ENCODE measurements around the gene PAX3.

PAX3 gene

DNA sequence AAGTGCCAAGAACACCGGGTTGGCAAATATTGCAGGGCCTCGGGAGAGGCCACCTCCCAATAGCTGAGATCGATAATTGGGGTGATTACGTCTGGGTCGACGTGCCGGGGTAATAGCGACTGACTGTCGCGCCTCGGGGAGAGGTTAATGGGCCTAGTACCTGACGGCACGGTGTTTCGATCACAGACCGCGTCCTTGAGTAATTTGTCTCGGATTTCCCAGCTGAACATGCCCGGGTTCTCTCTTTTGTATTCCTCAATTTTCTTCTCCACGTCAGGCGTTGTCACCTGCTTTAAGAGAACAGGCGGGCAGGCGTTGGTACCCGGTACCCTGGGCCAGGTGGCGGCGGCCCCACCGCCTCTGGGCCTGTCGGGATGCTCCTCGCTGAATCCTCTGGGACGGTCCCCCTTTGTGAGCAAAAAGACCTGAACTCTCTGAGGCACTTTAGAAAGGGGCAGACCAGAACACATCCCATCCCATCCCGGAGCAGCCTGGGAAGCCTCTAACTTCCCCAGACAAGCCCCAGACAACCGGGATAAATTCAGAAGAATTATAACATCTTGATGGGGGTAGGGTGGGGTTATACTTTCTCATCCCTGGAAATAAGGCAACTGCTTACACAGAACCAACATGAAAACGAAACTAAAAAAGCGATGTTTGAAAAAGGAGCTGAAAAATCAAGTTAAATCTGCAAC lies 3.3 kb downstream of the PAX3 start:
- no peak for DNase-seq

DNA sequence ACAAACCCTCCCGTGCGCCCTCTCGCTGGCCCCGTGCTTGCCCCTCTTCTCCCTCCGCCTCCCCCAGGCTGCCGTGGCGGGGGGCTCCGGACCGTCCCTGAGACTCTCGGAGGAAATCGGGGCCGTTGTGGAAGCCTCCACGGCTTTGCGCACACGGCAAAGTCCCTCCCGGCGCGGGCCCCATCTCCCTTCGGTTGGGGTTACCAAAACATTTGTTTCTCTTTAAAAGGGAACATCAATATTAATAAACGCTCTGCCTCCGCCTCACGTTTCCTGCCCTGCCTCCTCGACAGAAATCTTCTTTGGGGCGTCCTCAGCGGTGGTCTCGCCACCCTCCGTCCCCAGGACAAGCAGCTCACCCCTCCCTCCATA lies 3.8 kb downstream of the PAX3 start:
- DNase-seq, result no peak

DNA sequence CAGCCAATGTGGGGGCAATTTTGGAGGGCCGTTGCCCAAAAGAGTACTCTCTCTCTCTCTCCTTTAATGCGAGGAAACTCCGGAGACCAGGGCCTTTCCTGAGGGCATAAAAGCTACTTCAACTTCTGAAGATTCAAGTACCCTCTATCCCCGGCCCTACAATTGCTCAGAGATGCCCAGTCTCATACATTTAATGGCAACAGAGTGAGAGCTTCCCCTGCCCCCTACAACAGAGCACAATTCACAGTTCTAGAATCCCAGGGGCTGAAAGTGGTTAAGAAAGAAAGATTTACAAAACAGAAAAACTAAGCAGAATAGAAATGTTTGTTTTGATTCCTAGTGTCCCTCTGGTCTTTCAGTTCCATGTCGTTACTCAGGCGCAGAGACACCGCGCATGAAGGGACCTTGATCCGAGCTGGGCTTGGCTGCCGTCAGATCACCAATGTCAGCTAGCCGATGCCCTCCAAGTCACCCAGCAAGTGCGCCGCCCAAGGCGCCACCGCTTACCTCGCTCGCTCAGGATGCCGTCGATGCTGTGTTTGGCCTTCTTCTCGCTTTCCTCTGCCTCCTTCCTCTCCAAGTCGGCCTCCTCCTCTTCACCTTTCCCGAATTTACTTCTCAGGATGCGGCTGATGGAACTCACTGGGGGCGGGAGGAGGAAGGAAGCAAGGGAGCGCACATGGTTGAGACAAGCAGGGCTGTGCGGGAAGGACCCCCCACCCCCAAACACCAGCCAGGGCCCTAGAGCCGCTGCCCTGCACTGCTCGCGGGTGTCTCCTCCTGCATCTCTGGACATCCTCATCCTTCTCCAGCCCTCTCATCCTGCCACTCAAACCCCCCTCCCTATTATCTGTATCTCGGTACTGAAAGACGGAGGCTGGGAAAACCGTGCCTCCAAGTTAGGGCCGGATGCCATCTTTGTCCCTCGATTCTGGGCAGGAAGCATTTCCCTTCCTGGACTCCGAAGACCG lies 4.9 kb downstream of the PAX3 start:
- DNase-seq, result no peak

DNA sequence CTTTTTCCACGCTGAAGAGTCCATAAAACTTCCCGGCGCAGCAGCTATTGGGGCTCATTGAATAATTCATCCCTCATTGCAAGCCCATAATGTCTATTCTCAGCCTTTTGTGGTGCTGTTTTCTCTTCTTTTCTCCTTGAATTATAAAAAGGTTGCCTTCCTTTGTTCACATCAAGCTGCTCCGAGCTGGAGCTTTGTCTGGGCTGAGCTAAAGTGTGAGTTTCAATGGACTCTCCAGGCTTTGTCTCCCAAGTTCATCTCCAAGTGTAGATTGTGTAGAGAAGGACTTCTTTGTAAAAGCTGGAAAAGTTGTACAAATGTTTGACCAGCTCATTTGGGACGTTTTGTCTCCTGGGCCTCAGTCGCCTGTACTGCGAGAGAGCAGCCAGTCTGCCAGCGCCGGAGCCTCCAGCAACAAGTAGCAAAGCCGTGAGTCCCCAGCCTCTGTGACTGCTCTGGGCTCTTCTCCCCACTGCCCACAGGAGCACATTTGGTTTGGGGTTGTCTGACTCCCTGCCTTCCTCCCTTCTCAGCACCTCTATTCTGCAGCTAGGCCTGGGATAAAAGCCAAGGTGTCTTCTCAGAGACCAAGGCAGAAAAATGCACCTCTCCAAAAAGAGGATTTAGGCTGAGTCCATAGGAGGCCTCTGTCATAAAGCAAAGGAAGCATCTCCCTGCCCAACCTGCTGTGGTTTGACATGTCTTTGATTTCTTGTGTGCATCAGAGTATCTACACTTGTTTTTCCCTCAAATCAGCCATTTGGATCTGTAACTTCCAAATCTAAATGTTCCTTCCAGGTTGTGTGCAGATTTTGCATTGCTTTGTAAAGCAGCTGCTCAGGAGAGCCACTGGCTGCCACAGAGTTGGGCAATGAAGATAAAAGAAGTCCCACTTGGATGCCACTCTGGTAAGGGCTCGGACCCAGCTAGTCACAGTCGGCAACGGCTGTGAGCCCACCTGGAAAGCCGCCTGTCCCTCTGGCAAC lies 6.4 kb downstream of the PAX3 start:
- DNase-seq, result no peak

DNA sequence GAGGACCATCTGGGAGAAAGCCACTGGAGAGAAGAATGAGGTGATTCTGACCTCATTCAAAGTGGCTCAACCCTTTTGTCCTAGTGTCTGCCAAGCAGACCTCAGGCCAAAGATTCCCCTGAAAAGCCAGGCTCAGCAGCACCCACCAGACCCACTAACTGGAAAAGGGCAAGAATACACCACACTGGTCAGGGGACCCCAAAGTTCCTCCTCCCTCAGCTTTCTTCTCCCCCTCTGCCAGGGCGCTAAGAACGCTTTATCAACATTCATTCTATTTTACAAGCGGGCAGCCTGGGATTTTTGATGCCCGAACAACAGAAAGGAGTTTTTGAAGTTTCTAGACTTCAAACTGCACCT lies 7.3 kb downstream of the PAX3 start:
- no peak for DNase-seq

DNA sequence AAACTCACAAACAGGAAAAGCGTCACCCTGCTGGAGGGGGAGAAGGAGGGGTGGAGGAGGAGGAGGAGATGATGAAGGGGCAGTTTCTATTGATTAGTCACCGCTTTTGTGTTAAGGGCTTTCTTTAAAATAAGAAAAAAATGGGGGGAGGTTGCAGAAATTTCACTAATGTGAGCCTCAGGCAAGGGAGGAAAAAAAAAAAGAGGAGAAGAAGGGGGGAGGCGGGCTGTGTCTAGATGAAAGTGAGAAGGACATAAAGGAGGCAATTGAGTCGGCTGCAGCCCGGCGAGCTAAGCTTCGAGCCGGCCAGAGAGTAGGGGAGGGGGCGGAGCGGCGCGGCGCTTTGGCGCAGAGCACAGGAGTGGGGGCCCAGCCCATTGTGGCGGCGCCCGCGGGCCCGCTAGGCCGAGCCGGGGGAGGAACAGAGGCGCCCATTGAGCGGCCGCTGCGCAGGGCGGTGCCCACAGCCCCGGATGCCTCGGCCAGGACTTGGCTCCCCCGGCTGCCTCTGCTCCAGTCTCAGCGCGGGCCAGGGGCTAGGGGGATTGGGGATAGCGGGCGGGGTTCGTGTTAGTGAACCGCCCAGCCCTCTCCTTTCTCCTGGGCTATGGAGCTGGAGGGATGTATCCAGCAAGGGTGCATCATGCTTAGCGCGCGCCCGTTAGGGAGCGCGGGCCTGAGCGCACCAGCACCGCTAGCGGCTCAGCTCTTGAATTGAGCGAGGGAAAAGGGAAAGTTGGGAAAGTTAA lies 7.9 kb downstream of the PAX3 start:
- DNase-seq, result no peak

DNA sequence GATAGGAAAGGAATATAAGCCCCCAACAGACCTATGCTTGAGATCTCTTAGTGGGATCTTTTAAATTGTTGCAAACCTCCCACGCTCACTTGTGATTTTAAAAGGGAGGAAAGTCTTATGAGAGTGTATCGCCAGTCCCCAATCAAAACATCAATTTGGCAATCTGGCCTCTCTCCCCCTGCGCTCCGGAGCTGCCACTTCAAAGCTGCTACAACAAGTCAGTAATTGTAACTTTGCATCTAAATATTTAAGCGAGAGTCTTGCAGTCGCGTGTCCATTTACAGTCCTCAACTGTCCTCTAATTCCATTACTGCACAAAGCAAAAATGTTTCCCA lies 8.4 kb downstream of the PAX3 start:
- no peak for DNase-seq

DNA sequence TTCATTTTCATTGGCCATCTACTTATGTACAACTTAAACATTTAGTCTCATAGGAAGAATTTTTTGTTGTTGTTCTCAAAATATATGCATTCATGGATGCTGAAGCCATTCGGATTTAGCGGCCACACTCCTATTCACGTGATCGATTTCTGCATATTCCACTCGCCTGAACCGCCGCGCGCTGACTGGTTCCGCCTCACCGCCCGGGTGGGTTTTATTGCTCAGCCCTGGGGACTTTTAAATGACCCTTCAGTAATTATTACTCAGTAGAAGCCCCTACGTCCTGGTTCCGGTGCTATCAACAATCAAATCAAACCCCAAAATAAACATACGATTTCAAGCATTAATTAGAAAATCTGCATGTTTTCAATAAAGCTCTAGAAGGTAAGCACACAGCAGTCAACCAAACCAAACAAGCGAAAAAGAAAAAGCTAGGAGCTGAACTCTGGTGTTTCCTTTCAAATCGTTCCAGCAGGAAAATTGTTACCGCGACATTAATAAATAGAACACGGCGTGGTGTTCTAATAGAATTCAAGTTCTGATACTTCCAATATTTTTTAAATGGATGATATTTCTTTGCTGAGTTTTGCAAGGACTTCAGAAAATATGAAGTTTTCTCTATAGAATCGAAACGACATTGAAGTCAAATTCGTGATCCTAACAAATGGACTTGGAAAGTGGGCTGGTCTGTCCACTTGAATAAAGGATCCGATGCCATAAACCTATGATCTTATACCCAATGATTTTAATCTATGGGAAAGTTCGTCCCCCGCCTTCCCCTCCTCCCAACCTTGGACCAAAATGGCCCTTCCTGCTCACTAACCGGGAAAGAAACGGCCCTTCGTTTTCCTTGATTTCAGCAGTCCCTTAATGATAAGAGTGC lies 9.3 kb downstream of the PAX3 start:
- DNase-seq, result no peak

DNA sequence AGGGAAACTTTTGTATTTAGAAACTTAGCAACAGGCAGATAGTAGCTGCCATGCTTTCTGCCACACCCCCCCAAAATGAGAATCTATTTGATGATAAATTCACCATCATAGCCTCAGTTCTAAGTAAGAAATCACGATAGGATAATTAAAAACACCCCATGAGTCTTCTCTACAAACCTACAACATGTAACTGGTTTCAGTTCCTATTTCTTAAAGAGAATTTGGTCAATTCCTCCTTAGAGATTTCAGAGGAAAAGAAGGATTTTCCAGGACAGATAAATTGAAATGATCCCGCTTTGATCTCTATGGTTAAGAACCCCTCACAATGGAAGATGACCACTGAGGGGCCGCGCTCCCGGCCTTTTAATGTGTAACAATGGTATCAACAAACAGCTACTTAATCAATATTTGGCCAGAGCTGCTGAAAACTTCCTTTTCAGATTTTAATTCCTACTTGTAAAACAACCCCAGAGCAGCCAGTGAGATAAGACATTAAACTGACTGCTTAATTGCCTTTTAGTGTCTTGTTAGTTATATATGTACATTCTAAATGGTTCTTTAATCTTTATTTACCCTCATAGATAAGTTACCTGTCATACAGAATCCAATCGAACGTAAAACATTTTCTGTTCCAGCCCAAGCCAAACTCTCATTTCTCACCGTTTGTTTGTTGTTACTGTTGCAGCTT lies 10.1 kb downstream of the PAX3 start:
- DNase-seq, result no peak

DNA sequence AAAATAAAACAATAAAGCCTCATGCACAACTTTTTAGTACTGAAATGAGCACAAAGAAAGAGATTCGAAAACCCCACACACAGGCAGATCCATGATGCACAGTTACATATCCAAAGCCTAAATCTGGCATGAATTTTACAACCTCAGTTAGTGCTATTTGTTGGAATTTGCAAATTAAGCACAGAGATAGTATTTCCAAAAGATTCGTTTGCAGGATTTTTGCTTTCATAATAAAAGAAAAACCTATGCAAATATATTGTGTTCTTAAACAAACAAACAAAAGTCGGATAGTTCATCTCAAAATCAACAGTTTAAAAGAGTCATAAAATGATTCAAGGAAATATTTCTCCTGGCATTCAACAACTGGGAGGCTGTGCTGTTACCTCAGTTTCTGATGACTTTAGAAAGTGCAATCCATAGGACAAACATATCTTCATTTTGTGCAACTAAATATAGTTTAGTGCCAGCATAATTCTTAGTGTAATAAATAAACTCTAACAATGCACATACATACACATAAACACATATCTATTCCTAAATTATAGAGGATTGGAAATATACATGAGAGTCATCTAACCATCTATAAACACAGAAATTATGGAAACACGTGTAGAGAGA lies 10.8 kb downstream of the PAX3 start:
- DNase-seq, result no peak

DNA sequence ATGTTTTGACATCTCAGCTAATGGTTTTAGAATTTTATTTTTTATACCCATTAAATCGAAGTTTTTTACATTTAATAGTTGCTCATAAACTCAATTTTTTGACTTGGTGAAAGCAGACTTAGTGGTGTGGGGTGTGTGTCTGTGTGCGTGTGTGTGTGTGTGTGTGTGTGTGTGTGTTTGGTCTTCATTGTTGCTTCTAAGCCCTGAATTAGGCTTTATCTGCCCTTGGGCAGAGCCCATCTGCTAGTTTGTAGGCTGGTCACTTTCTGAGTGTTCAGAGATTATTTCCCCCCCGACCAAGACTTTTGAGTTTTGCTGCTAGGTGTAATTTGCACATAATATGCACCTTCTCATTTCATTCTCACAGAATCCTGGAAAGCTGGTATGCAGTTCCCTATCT lies 14.3 kb downstream of the PAX3 start:
- no peak for DNase-seq

DNA sequence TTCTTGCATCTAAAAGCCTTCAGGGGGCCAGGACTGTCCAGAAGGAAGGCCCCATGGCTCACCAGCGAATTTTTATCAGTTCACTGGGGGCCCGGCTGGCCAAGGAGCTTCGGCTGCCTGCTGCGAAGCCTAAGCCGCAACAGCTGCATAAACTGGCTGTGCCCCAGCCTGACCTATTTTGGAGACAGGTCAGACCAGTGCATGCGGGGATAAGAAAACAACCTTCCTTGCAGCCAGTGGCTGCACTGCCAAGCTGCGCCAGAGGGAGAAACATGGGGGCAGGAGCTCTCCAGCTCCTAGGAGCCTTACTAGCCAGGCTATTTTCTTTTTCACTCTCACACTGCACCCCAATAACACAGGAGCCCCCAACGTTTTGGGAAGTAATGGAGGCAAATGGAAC lies 15.2 kb downstream of the PAX3 start:
- no peak for DNase-seq

DNA sequence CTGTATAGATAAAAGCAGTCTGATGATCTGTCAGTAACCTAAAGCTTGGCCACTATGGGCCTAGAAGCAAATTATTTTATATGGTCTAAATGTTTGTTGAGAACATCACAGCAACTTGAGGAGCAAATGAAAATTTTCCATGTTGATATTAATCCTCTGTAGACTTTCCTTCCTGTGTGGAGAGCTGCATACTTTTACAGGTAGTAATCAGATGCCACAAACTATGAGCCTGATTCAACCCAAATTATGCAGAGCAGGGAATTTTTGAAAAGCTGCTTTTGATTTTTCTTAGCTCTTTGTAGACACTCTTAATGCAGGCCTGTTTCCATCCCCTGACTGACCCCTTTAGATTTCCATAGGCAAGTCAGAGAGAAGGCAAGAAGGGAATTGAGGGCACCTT lies 17.3 kb downstream of the PAX3 start:
- no peak for DNase-seq

DNA sequence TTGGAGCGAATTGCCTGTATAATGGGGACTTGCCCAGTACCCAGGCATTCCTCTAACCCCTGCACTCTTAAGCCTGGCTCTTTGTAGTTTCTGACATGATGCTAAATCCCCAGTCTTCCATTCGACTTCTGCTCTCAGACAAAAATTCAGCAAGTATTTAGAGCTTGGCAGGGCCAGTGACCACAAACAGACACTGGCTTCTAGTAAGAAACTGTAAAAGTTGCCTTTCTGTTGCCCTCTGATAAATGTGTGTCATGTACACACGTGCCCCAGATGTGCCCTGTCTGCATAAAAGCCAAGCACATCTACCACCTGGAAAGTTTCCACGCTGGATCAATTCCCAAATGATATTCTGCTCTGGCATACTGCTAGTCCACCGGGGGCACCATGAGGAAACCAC lies 18.0 kb downstream of the PAX3 start:
- no peak for DNase-seq

DNA sequence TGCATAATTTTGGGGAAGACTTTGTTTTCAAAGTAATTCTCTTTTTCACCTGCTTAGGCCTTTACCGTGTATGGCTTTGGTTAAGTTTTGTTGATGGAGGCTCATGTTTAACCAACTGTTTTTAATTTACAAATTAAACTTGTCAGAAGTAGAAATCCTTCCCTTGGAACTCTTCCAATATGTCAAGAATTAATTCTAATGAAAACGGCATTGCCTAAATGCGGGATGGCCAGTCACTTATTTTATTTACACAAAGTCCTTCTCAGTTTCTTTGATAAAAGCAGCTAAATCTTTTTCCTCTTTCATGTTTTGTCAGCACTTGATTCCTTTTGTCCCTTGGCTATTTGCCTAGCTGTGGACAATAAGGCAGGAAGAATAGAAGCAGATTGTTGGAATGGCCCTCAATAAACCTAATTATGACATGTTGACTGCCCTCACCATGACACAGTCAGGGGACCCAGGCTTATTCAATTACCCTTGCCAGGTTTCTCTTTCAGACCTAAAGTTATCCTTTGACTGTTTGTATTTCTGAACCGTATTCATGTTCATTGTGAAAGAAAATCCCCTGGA lies 26.3 kb downstream of the PAX3 start:
- no peak for DNase-seq

DNA sequence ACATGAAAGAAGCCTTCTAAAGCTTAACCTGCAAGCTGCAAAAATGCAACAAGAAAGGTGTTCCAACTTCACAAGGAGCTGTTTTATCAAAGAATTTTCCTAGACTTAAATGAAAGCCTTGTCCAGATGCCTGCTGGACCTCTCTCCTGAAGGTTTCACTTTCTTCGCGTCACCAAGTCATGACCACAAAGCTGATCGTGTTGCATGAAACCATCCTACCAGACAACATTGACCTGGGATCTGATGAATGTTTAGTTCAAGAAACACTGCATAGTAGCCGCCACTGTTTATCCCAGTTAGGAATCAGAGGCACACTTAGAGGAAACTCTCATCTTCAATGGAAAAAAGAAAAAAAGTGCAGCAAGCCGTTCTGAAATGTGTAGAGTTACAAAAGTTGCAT lies 26.9 kb downstream of the PAX3 start:
- no peak for DNase-seq

DNA sequence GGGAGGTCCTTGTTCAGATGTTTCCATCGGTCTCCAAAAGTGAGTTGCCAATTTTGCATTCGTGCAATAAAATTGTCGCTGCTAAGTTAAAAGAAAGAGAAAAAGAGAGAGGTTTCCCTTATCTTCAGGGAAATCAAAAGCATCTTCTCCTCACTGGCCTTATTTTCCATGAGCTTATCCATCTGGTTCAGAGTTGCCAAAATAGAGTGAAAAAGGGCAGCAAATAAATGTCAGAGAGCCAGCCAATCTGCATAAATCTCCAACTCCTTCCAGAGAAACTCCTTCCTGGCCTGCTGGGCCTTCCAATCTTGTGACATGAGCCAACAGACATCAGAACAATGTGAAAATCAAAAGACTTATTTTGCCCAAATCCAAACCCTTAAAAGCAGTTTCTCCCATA lies 28.4 kb downstream of the PAX3 start:
- DNase-seq, result no peak

DNA sequence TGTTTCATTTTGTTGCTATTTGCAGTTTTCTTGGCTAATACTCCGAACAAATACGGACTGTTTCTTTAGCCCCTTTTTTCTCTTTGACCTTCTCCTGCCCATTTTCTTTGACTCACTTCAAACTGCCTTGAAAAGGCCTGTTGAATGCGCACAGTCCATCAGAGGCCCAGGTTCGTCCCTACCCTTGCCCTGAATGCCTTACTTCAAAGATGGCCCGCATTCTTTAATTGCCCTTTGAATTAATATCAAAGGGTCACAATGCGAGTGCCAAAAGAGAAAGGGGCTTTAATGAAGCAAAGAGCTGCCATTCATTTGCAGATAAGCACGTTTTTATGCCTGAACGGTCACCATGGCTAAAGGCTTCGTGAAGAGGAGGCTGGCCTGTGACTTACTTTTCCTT lies 29.7 kb downstream of the PAX3 start:
- DNase-seq, result no peak

DNA sequence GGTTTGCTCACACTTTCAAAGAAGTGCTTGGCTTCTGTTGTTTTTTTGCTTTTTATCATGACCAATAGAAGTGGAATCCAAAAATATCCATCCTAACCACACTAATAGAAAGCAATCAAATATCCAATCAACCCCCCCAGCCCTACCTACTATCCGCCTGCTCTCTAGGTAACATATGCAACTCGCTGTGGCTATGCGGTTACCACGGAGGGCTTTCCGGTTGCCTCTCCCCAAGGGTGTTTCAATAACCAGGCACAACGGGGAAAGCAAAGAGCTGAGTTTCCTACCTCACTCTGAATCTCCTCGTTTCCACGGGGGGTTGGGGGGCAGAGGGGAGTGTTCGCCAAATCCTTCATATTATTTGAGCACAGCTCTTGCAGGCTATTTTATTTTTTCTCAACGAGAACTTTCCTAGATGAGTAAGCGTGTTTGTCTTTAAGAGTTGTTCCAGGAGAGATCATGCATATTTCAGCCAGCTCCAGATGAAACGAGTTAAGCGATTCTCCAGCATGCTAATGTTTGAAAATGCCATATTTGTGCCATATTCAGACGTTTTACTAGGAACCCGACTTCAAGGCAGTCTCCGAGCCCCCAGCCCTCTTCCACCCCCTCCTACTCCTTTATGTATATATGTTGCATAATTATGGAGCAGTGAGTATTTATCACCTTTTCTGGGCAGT lies 30.3 kb downstream of the PAX3 start:
- DNase-seq, result no peak

Data from kidney glomerular epithelial cell (primary cell).